ENCODE measurements around the gene RAB40C.

Gene RAB40C

DNA sequence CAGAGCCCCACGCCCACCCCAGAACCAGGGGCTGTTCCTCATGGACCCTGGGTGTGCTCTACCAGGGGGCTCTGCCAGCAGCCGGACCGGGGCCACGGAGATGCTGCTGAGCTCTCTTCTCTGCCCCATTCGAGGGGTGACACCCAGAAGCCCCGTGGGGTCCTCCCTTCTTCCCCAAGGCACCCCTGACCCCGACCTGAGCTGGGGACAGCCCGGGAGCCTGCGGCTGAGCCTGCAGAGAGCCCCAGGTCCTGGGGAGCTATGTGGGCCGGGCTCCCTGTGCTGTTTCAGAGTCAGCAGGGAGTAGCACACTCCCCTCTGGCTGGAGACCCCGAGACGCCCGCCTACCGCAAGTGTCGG is 30.9 kb upstream of the RAB40C start:
- TF ChIP-seq TAF1 (IDR thresholded peaks at IDR 0.05; ENCODE audit: borderline replicate concordance, insufficient read depth, low read length): no peak
- TF ChIP-seq SIN3A (IDR thresholded peaks at IDR 0.05; ENCODE audit: borderline replicate concordance, insufficient read depth, low read length): no peak

DNA sequence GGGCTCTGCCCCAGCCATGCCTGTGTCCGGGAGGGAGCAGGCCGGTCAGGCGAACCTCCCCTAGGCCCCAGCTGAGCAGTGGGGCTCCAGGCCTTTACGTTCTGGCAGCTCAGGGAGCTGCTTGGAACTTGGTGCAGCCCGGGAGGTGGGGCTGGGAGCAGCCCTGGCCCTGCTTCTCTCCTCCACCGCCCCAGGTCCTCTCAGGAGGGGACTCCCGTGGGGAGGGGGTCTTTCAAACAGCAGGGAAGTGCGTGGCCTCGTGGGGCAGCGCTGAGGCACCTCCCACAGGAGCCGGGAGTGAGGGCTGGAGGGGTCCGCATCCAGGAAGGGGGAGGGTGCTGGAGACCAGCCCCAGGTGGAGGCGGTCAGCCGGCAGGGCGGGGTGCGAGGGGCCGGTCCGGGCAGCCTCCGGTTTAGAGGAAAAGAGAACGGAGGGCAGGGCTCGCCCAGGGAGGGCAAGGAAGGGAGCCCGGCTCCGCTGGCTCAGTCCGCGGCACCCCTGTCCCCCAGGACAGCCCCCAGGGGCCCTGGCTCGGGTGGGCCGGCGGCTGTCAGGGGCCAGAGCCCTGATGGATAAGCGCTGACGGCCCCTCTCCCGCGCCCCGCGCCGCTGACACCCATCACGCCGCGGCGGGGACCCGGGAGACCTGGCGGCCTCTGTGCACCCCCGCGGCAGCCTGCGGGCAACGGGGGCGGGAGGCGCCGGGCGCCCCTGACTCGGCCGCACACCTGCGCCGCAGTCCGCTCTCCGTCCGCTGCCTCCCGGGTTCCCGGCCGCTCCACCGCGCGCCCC is 30.3 kb upstream of the RAB40C start:
- no peak for TF ChIP-seq SIN3A (IDR thresholded peaks at IDR 0.05; ENCODE audit: borderline replicate concordance, insufficient read depth, low read length)
- no peak for TF ChIP-seq POLR2AphosphoS5 (IDR thresholded peaks at IDR 0.05; ENCODE audit: low read depth, low read length)
- no peak for TF ChIP-seq FOXP2 (optimal IDR thresholded peaks at IDR 0.05; ENCODE audit: borderline replicate concordance, extremely low read depth, extremely low read length, insufficient read depth)

- TF ChIP-seq POLR2AphosphoS5 (IDR thresholded peaks at IDR 0.05; ENCODE audit: low read depth, low read length) (no peak), SIN3A (IDR thresholded peaks at IDR 0.05; ENCODE audit: borderline replicate concordance, insufficient read depth, low read length) (no peak), TAF1 (IDR thresholded peaks at IDR 0.05; ENCODE audit: borderline replicate concordance, insufficient read depth, low read length) (no peak), FOXP2 (optimal IDR thresholded peaks at IDR 0.05; ENCODE audit: borderline replicate concordance, extremely low read depth, extremely low read length, insufficient read depth) (no peak)
- TF ChIP-seq, protein P1, sequence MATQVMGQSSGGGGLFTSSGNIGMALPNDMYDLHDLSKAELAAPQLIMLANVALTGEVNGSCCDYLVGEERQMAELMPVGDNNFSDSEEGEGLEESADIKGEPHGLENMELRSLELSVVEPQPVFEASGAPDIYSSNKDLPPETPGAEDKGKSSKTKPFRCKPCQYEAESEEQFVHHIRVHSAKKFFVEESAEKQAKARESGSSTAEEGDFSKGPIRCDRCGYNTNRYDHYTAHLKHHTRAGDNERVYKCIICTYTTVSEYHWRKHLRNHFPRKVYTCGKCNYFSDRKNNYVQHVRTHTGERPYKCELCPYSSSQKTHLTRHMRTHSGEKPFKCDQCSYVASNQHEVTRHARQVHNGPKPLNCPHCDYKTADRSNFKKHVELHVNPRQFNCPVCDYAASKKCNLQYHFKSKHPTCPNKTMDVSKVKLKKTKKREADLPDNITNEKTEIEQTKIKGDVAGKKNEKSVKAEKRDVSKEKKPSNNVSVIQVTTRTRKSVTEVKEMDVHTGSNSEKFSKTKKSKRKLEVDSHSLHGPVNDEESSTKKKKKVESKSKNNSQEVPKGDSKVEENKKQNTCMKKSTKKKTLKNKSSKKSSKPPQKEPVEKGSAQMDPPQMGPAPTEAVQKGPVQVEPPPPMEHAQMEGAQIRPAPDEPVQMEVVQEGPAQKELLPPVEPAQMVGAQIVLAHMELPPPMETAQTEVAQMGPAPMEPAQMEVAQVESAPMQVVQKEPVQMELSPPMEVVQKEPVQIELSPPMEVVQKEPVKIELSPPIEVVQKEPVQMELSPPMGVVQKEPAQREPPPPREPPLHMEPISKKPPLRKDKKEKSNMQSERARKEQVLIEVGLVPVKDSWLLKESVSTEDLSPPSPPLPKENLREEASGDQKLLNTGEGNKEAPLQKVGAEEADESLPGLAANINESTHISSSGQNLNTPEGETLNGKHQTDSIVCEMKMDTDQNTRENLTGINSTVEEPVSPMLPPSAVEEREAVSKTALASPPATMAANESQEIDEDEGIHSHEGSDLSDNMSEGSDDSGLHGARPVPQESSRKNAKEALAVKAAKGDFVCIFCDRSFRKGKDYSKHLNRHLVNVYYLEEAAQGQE (IDR thresholded peaks at IDR 0.05; ENCODE audit: insufficient read depth in 1 of 2, low read depth in 2 of 2, low read length in 2 of 2): no peak
These were observed 29.6 kb upstream of the RAB40C start, which contains the start of gene PRR35 for GRCh38 chr16:560204-560700. TSS of gene PRR35 (plus strand) at chr16:560394. CDS start at chr16:563295, 2,901 bp downstream.

- TF ChIP-seq, protein P1 (IDR thresholded peaks at IDR 0.05; ENCODE audit: insufficient read depth in 1 of 2, low read depth in 2 of 2, low read length in 2 of 2): no peak
- TF ChIP-seq SIN3A (IDR thresholded peaks at IDR 0.05; ENCODE audit: borderline replicate concordance, insufficient read depth, low read length) (no peak), FOXP2 (optimal IDR thresholded peaks at IDR 0.05; ENCODE audit: borderline replicate concordance, extremely low read depth, extremely low read length, insufficient read depth) (no peak), TAF1 (IDR thresholded peaks at IDR 0.05; ENCODE audit: borderline replicate concordance, insufficient read depth, low read length) (no peak), POLR2AphosphoS5 (IDR thresholded peaks at IDR 0.05; ENCODE audit: low read depth, low read length) (no peak)
These were observed 29.0 kb upstream of the RAB40C start for GRCh38 chr16:560701-561412.

GRCh38 chr16:561413-561794 is 28.5 kb upstream of the RAB40C start:
- TF ChIP-seq SIN3A (IDR thresholded peaks at IDR 0.05; ENCODE audit: borderline replicate concordance, insufficient read depth, low read length) (no peak), POLR2AphosphoS5 (IDR thresholded peaks at IDR 0.05; ENCODE audit: low read depth, low read length) (no peak), FOXP2 (optimal IDR thresholded peaks at IDR 0.05; ENCODE audit: borderline replicate concordance, extremely low read depth, extremely low read length, insufficient read depth) (no peak), TAF1 (IDR thresholded peaks at IDR 0.05; ENCODE audit: borderline replicate concordance, insufficient read depth, low read length) (no peak)
- TF ChIP-seq, protein P1 (IDR thresholded peaks at IDR 0.05; ENCODE audit: insufficient read depth in 1 of 2, low read depth in 2 of 2, low read length in 2 of 2): no peak
